RWPE1 (cell line): ENCODE measurements around the gene TMEM140.

Experiments used
- CTCF ChIA-PET: fragments of 350-600 bp; sonication (Branson Sonifier 250); formaldehyde crosslinking; extraction: SDS; loops from one replicate; lab custom pipeline; 2021; lab: Yijun Ruan, JAX
- POLR2A ChIA-PET: fragments of 400-600 bp; formaldehyde crosslinking; extraction: SDS; loops from one replicate; lab custom pipeline; 2020; ENCODE audit warnings: antibody characterized with exemption; ENCODE audit not compliant: low non-redundant PET; lab: Yijun Ruan, JAX
- DNase-seq: peaks from one replicate; pipeline ENCODE4 v3.0.0; 2012; ENCODE audit warnings: low spot score
- H3K27ac ChIP-seq: fragments of 450-650 bp; 2 replicates; pipeline ENCODE4 v1.5.1; 2017
- TF ChIP-seq, protein P1 (sequence below): fragments of 450-650 bp; conservative IDR thresholded peaks from 2 replicates; pipeline ENCODE4 v1.5.1; 2017; ENCODE audit warnings: low read depth, mild to moderate bottlenecking

Gene TMEM140

DNA sequence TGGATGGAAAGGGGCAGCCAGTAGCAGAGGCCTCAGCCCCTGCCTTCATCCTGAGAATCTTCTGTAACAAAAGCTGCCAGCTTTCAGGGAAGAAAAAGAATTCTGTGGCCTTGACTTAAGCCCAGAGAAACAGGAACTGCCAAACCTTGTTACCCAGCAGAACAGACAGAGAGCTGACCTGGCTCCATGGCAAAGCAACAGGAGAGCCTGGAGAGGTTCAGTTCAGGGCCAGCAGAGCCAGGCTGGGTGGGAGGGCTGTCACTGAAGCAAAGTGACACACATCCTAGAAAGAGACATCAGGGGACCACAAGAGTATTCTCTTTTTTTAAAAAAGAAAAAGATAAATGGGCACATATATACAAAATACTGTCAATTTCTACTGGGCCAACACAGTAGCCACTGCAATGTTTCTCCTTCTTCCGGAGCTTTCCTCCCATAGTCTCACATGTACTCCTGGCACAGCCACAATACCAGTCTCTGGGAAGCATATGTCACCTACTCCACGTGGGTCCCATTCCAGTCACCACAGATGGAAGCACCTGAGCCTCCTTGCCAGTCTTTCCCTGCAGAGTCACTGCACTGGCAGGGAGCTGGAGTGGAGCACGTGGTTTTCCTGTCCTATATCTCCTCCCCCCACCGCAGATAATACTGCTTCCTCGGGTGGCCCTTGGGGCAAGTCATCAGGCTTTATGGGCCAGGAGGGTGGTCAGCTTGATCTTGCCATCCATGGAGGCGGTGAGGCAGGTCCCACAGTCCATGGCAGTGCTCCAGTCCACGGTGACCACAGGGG, 37.8 kb downstream of the TMEM140 start:
- ChIA-PET POLR2A (no interaction called here), CTCF (no interaction called here)
- H3K27ac ChIP-seq, result no peak overlapping the region
- DNase-seq, result no peak
- TF ChIP-seq, protein P1, sequence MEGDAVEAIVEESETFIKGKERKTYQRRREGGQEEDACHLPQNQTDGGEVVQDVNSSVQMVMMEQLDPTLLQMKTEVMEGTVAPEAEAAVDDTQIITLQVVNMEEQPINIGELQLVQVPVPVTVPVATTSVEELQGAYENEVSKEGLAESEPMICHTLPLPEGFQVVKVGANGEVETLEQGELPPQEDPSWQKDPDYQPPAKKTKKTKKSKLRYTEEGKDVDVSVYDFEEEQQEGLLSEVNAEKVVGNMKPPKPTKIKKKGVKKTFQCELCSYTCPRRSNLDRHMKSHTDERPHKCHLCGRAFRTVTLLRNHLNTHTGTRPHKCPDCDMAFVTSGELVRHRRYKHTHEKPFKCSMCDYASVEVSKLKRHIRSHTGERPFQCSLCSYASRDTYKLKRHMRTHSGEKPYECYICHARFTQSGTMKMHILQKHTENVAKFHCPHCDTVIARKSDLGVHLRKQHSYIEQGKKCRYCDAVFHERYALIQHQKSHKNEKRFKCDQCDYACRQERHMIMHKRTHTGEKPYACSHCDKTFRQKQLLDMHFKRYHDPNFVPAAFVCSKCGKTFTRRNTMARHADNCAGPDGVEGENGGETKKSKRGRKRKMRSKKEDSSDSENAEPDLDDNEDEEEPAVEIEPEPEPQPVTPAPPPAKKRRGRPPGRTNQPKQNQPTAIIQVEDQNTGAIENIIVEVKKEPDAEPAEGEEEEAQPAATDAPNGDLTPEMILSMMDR, result no peak

GRCh38 chr7:135186261-135186540, 38.3 kb downstream of the TMEM140 start:
- TF ChIP-seq, protein P1, result no peak
- no peak for DNase-seq
- ChIA-PET CTCF (interaction anchor here (0.5 kb wide), 1 partner anchor 10 kb away, joined by 3 read pairs; no protein-coding TSS in a partner anchor), POLR2A (no interaction called here)
- no peak overlapping the region for H3K27ac ChIP-seq

- ChIA-PET CTCF (interaction anchor here (0.5 kb wide), 1 partner anchor 10 kb away, joined by 3 read pairs; no protein-coding TSS in a partner anchor), POLR2A (no interaction called here)
- no peak for DNase-seq
- TF ChIP-seq, protein P1, result no peak
- H3K27ac ChIP-seq, result no peak overlapping the region
Measured at GRCh38 chr7:135186841-135187253, 39.0 kb downstream of the TMEM140 start.

- ChIA-PET CTCF (interaction anchor here (0.7 kb wide), 1 partner anchor 498 kb away, joined by 3 read pairs; no protein-coding TSS in a partner anchor), POLR2A (no interaction called here)
- DNase-seq, result no peak
- TF ChIP-seq, protein P1, result no peak
- H3K27ac ChIP-seq, result no peak overlapping the region
Measured at GRCh38 chr7:135188298-135188984, 40.6 kb downstream of the TMEM140 start.

DNA sequence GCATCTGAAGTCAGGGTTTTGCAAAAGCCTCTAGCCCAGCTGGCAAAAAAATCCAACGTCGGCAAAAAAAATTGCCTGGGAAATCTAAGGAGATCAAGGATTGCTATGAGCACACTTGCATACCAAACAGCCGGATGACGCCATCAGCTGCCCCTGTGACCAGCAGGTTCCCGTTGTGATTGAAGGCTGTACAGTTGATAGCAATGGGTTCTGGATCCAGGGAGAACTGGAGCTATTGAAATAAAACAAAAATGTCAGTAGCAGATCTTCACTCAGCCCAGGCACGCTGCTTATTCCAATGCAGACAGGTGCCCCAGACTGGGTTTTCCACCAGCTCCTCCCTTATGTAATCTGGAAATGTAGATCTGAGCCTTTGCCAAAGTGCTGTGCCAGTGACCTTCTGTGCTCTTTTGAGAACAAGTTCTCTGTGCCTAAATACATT, 41.4 kb downstream of the TMEM140 start:
- no peak for DNase-seq
- TF ChIP-seq, protein P1, result no peak
- ChIA-PET CTCF (no interaction called here), POLR2A (no interaction called here)
- H3K27ac ChIP-seq, result no peak overlapping the region

DNA sequence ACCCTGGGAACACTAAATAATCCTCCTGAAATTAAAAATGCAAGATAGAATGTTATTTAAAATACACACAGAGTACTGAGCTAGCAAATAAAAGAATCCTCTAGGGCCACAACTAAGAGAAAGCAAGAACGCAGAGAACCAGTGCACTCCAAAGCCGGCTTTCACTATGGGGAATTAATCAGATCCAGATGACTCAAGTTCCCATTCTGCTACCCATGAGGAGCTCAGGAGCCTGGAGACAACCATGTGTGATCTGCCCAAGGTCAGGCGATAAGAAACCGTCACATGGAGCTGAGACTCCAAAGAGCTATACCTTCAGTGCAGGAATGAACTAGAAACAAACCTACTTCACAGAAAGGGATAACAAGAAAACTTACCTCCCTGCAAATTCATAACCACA, 42.1 kb downstream of the TMEM140 start:
- ChIA-PET CTCF (interaction anchor here (1.0 kb wide), 1 partner anchor 84 kb away, joined by 3 read pairs; no protein-coding TSS in a partner anchor), POLR2A (no interaction called here)
- TF ChIP-seq, protein P1, result no peak

More for the DNA sequence above, 42.1 kb downstream of the TMEM140 start:
- H3K27ac ChIP-seq, result no peak overlapping the region
- no peak for DNase-seq
